Activated CD4-positive, CD25-positive, alpha-beta regulatory T cell (primary cell): Measurements from ENCODE around the gene SMAGP.
"Not testable (repeated sequence)": the region's sequence is repeated elsewhere in the genome, so short reads cannot be mapped to it uniquely, and the experiment has no call there.

ENCODE experiments used
- DNase-seq, 4 experiments: peaks; one replicate each; lab custom pipeline; 2025; lab: John Stamatoyannopoulos, UW

Gene SMAGP

DNA sequence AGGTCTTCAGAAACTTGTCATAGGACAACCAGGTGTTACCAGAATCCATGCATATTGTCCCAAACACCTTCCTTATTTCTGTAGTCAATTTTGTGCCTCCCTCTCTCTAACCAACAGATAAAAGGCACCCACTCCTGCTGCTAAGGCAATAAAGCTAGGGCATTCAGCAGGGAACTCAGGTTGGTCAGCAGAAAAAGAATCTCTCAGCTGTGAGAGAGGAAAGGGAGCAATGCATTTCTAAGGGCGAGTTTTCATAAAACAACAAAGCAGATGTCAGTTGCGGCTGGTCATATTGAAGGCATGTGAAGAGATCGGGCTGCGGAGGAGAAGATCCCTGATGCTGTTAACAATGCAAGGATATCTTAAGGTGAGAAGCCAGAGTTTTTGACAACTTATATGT is 45.0 kb downstream of the SMAGP start:
- no peak for DNase-seq

DNA sequence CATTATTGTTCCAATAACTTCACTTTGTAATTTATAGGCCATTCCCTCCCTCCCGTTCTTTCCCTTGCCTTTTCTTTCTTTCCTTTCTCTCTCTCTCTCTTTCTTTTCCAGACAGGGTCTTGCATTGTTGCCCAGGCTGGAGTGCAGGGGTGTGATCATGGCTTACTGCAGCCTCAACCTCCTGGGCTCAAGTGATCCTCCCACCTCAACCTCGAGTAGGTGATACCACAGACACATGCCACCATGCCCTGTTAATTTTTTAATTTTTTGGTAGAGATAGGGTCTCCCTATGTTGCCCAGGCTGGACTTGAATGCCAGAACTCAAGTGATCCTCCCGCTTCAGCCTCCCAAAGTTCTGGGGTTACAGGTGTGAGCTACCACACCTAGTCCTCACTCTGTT is 45.6 kb downstream of the SMAGP start:
- no peak for DNase-seq

DNA sequence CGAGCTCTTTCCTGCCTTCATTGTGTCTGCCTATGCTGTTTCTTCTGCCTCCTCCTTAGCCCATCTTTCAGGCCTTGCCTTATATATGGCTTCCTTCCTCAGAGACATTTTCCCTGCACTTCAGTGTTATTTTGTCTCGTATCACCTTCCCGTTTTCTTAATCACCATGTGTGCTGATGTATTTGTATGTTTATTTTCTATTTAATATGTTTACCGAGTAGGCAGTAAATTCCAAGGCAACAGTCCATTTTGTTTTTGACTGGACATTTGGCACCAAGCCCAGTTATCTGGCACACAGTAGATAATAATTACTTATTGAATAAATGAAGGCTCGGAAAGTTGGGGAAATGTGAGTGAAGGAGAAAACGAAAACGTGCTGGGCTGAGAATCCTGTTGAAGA is 47.8 kb downstream of the SMAGP start:
- no peak for DNase-seq

DNA sequence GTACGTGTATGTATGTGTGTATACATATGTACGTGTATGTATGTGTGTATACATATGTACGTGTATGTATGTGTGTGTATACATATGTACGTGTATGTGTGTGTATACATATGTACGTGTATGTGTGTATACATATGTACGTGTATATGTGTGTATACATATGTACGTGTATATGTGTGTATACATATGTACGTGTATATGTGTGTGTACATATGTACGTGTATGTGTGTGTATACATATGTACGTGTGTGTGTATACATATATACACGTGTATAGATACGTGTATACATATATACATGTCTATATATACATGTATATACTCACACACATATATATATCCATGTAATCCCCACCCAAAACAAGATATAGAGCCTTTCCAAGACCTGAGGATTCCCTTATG is 50.4 kb downstream of the SMAGP start:
- DNase-seq: not testable (repeated sequence)

DNA sequence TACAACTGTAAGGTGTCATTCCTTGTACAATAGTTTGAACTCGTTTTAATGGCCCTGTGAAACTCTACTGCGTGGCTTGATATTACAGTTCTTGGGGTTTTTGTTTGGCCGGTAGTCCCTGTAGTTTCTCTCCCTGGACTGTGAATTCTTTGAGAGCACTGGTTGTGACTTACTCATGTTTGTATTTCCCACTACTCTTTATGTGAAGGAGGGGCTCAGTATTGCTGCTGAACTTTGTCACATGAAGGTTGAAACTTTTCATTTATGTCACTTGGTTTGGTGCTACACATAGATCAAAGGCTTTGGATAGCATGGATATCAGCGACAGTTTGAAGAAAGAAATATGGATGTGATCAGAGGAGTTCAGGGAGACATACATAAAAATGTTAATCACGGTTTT is 50.9 kb downstream of the SMAGP start:
- no peak for DNase-seq

DNA sequence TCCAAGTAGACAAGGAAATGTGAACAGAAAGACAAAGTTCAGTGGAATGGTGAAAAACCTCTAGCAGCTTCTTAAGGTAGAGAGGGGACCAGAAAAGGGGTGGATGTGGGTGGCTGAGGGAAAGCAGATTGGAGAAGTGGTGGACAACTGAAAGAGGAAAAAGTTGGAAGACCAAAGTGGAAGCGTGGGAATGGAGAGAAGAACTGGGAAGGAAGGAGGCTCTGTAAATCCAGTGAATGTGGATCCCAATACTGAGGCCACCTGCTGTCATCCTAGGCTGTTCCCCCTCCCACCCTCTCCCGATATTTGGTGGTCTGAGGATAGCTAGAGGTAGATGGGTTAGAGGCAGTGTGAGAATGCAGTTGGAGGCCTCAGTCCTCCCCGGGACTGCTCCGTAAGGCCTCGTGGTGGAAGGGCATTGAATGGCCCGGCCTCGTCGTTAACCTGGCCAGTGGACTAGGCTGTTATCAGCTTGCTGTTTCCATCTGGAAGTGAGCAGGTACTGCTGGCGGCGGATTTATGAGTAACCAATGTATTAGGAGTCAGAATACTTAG is 51.5 kb downstream of the SMAGP start:
- DNase-seq: no peak

DNA sequence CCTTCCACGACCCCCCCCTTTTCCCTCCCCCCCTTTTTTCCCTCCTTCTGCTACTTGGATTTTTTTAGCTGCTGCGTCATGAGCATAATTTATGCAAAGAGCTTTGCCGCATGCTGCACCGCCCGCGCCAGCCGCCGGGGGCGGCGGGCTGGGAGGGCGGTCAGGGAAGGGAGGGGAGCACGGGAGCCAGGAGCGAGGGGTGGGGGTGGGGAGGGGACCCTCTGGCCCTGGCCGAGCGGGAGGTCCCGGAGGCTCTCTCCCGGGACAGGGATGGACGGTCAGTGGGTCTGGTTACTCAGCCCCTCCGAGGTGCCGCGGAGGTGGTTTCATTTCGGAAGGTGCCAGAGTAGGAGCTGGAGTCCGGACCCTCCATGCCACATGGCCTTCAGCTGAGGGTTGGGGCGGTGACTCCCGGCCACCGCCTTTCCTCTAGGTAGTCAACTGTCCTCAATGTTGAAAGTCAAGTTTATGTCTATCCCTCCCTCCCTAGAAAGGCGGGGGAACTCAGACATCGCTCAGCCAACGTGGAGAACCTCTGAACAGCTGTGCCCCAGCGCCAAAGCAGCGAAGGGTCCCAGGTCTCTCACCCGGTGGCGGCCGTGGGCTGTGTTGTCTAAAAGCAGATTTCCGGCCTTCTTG is 52.1 kb downstream of the SMAGP start, which contains the start of gene POU6F1:
TSS of gene POU6F1 (minus strand) at position 95 of the 639 bp plus-strand sequence. CDS start 11,226 bp downstream, outside the sequence.
- DNase-seq: peak; percentile 29 to 53 (median 46)

DNA sequence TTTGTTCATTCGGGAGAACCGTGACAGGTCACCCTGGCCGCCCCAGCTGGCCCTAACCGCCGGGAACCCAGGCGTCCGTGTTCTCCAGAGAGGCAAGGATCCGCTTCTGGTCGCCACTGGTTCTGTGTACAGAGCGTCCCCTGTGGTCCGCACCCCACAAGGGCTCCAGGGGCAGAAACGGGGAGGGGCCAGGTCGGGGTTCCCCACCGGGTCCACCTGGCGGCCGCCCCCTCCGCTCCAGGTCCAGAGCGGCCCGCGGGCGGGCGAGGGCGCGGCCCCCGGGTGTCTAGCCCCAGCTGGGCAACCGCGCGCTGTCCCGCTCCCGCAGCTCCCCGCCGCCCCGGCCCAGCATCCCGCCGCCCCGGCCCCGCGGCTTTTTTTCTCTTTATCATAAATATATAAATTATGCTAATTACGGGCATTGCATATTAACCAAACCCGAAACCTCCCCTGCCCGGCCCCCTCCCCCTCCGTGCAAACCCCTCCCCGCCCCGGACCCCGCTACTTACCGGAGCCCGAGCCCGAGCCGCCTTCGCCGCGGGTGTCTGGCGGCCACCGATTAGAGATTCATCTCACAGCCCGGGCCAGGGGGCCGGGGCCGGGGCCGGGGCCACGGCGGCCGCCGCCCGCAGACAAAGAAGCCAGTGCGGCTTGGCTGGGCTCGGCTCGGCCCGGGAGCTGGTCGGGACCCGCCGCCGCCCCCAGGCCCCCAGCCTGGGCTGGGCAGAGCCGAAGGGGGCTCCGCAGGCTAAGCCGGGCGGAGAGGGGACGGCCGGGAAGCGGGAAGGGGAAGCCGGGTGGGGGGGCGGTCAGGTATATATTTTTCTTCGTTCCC is 52.9 kb downstream of the SMAGP start:
- peak in 3 of 4 experiments; percentile 33 to 54 (median 50) for DNase-seq

DNA sequence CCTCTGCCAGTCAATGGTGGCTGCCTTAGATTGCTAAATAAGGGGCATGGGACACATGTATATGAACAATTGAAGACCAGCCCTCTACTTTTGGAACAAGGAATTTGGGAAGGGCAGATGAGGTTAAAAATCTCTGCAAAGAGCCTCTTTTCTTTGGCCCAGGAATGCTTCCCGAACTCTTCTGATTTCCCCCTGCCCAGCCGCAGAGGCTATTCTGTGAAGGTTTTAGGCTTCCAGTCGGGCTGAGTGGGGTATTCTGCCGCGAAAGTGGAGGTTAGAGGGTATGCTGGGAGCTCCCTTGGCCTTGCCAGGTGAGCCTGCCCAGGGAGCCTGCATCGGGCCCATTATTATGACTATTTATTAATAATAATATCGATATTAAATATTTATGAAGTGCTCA is 53.6 kb downstream of the SMAGP start:
- no peak for DNase-seq

DNA sequence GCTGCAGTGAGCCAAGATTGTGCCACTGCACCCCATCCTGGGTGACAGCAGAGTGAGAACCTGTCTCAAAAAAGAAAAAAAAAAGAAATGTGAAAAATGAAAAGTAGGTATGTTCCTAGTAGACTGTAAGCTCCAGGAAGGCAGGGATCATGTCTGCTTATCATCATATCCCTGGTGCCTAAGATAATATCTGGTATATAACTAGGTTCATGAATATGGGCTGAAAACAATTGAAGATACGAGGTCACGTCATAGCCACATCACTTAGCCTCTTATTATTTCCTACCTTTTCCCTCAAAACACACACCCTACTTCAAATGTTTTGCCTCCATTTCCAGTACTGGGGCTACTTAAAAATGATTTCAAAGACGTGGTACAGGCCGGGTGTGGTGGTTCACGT is 55.3 kb downstream of the SMAGP start:
- no peak for DNase-seq

DNA sequence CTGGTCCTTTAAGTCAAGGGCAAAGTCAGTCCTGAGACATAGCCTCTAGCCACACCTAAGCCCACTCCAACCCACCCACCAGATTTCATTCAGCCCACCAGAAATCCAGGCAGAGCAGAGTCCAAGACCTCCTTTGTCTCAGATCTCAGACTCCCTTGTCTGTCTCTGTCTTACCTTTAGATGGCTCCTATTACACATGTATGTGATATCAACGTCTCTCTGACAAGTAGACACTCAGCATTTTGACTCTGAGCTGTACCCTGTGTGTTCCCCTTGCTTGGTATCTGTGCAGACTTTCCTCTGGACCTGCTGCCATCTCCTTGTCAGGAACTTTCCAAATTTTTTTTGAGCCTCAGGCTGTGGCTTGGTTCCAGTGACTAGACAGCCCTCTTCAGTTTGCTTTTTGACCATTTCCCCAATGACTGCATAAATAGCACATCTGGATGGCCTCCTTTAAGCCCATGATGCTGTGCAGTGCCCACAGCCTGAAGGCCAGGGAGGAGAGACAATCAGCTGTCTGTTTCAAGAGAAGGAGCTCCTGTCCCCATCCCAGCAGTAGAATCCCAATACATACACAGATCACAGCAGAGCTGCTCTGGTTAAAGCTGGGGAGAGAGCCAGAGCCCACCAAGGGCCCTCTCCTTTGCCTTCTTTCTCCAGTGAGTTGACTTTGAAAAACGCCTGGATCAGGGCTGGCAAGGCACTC is 59.4 kb downstream of the SMAGP start:
- DNase-seq: no peak

DNA sequence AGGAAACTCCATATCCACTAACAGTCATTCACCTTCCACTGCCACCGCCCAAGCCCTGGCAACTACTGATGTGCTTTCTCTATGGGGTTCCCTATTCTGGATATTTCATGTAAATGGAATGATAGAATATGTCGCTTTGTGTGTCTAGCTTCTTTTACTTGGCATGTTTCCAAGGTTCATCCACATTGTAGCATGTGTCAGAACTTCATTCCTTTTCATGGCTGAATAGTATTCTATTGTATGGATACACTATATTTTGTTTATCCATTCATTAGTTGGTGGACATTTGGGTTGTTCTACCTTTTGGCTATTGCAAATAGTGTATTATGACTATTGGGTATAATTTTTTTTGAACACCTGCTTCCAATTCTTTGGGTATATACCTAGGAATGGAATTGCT is 61.0 kb downstream of the SMAGP start:
- no peak for DNase-seq

DNA sequence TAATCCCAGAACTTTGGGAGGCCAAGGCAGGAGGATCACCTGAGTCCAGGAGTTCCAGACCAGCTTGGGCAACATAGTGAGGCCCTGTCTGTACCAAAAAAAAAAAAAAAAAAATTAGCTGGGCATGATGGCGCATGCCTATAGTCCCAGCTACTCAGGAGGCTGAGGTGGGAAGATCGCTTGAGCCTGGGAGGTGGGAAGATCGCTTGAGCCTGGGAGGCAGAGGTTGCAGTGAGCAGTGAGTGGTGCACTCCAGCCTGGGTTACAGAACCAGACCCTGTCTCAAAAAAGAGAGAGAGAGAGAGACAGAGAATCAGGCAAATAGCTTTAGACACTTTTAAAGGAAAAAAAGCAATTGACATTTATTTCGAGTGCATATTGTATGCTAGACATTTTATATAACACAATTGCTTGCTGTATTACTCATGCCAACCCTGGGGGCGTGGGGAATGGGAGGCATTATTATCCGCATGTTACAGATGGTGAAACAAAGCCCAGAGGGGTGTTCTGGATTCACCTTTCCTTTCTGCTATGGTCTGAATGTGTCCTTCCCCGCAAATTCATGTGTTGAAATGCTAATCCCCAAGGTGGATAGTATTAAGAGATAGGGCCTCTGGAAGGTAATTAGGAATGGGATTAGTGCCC is 62.1 kb downstream of the SMAGP start:
- no peak for DNase-seq

DNA sequence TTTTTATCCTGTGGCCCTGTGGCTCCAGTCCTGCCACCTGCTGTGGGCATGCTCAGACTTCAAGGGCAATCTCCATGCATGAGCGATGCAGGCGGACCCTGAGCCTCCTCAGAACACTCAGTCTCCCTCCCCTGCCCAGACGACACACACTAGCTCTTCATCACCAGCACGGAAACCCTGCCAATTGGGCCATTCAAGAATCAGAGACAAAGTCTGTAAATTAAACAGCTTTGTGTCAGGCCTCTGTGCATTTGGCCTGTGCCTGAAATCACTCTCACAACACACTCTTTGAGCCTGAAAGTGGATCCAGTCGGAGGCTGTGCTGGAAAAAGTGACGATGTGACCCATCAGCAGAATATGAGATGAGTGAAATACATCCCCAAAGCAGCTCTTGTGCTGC is 64.9 kb downstream of the SMAGP start:
- DNase-seq: no peak

DNA sequence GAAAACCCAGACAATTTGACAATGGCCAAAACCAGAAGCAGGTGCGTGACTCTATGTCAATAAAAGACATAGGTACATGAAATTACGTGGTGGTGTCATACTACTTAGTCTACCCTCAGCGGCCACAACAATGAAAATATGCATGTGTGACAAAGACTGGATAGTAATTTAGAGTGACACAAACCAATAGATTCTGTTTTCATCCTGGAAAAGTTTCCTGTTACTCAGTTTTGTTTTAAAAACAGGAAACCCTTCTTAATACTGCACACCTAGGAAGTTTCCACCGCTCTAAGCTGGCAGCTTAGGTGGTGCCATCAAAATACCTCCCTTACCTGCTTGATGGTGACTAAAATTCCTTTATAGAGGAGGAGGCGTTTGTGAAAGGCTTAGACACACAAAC is 67.5 kb downstream of the SMAGP start:
- DNase-seq: no peak

DNA sequence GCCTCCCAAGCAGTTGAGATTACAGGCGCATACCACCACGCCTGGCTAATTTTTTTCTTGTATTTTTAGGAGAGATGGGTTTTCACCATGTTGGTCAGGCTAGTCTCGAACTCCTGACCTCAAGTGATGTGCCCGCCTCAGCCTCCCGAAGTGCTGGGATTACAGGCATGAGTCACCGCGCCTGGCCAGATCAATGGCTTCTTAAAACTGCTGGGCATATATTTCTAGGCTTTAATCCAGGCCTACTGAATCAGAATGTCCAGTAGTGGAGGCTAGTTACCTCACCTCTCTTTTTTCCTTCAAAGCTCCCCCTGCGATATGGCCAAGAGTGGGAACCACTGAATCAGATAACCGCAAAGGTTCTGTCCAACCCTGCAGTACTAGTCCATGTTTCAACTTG is 69.4 kb downstream of the SMAGP start:
- DNase-seq: no peak

DNA sequence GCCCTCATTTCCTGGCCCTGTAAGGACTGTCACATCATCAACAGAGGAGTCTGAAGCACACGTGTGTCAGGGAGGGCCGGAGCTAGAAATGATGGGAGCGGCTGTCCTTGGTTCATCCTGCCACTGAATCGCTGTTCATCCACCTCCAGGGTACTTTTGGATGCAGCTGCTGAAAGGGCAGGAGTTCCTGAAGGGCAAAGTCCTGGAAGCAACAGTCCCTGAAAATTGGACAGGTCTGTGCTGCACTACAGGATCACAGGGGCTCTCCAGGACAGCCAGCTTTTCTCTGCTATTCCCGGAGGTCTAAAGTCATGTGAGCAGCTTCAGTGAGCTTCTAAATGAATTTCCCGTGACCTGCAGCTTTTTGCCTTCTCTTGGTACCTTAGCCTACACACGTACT is 70.1 kb downstream of the SMAGP start:
- no peak for DNase-seq

DNA sequence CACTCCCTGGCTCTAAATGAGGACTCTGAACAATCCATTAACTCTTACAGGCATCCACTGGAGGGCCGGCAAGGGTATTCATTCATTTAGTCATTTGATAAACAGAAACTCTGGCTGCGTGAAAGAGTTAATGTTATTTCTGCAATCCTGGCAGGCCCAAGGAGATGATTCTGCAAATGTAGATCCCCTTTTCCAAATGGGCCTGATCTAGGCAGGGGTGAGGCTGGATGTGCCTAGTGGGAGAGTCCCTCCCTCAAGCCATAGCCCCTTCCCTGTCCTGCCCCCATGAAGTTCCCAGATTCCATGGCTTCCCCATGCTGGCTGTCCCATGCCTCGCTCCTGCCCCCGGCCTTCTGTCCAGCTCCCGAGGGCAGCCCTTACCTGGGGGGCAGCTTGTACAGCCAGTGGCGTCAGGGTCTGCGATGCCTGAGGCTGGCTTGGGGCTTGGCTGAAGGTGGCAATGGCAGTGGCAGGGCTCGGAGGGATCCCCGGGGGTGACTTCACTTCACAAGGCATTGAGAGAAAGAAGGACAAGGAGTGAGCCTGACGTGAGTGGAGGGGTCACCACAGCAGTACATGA is 70.8 kb downstream of the SMAGP start:
- no peak for DNase-seq

DNA sequence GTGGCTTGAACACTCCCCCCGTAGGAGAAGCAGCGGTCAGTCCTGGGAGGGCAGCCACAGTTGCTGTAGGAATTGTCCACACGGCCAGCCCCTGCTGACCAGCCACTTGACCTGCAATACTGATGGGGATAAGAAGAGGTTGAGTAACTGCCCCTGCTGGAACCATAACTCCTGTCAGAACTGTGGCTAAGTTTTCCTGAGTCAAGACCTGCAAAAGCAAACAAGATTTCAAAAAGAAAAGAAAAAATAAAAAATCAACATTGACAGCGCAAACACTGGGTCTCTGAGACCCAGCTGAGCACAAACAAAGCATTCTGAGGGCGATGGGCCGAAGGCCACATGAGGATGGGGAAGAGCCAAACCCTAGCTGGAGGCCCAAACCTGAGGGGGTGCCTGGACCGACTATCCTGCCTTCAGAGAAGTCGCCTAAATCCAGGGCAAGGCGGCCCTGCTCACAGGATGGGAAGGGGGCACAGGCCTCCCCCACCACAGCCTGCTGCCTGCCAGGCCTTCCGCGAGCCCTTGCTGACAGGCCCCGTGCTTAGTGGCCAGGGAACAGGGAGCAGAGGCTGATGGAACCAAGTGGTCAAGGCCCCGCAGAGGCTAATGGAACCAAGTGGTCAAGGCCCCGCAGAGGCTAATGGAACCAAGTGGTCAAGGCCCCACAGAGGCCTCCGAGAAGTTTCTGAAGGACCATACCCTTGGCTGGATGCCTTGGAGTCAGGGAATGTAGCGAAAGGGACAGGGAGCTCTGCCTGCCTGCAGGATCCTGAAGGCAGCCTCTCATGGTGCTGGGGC is 71.4 kb downstream of the SMAGP start:
- DNase-seq: no peak

DNA sequence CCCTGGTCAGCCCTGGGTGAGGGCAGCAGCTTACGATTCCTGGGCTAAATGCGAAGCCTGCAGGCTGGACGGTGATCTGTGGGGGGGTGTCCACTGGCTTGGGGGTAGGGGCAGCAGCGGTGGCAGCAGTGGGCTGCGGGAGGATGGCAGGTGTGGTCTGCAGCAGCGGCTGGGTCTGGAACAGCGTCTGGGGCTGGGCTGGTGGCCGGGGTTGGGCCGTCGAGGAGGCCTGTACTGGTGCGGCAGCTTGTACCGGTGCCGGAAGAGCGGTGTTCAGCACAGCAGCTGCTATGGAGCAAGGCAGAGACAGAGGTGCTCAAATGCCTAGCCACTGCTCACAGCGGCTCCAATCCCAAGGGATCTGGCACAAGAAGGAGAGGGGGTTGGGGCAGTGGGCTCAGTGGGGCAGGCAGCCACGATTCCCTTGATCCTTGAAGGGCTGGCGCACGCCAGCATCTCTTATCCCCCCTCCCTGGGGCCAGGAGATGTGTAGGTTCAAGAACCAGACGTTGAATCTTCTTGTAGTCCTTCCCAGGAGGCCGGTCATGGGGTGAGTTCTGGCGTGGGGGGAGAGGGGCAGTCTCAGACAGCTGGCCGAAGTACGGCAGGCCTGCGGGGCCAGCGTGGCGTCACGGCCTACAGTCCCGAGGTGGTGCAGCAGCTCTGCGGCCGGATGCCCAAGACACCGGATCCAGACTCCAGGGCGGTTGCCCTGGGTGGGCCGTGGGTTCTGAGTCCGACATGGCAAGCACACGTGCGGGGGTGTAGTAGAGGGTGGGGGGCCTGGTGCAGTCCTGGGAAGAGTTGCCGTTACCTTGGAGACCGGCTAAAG is 72.3 kb downstream of the SMAGP start:
- DNase-seq: no peak
